SK-N-SH treated with all-trans-retinoic acid at 6 μM for 48 hours (cell line): Measurements from ENCODE around the gene EOGT.

ENCODE experiments used
- ARNTL ChIP-seq: fragments of 450-650 bp; formaldehyde crosslinking; IDR thresholded peaks from 2 replicates; pipeline ENCODE4 v1.5.0; 2020; ENCODE audit warnings: low read depth, mild to moderate bottlenecking, moderate library complexity, borderline replicate concordance
- ESRRG ChIP-seq: fragments of 250-450 bp; sonication (Bioruptor Pico); IDR thresholded peaks from 2 replicates; pipeline ENCODE4 v1.6.1; 2021; ENCODE audit warnings: mild to moderate bottlenecking
- PATZ1 ChIP-seq: fragments of 250-450 bp; sonication (Bioruptor Pico); IDR thresholded peaks from 2 replicates; pipeline ENCODE4 v1.8.0; 2020; ENCODE audit warnings: mild to moderate bottlenecking, moderate library complexity, borderline replicate concordance
- PPARA ChIP-seq: fragments of 250-450 bp; sonication (Bioruptor Pico); IDR thresholded peaks from 2 replicates; pipeline ENCODE4 v1.5.0; 2020; ENCODE audit warnings: mild to moderate bottlenecking, borderline replicate concordance
- TCF4 ChIP-seq: fragments of 250-450 bp; sonication (Bioruptor Pico); IDR thresholded peaks from 2 replicates; pipeline ENCODE4 v1.8.0; 2021; ENCODE audit warnings: mild to moderate bottlenecking, moderate library complexity, borderline replicate concordance
- TOX ChIP-seq: fragments of 250-450 bp; sonication (Bioruptor Pico); IDR thresholded peaks from 2 replicates; pipeline ENCODE4 v1.8.0; 2021; ENCODE audit warnings: mild to moderate bottlenecking, moderate library complexity, borderline replicate concordance
- ZFP3 ChIP-seq: fragments of 250-450 bp; sonication (Bioruptor Pico); IDR thresholded peaks from 2 replicates; pipeline ENCODE4 v1.5.0; 2020; ENCODE audit warnings: mild to moderate bottlenecking, moderate library complexity
- TF ChIP-seq, protein P1 (sequence below): fragments of 250-450 bp; sonication (Bioruptor Pico); IDR thresholded peaks from 2 replicates; pipeline ENCODE4 v1.5.0; 2020; ENCODE audit warnings: mild to moderate bottlenecking, moderate library complexity
- TF ChIP-seq, protein P2 (sequence below): fragments of 250-450 bp; sonication (Bioruptor Pico); IDR thresholded peaks from 2 replicates; pipeline ENCODE4 v1.5.1; 2020; ENCODE audit warnings: low read depth, mild to moderate bottlenecking, moderate library complexity

- no peak for TF ChIP-seq ARNTL (CRISPR knock-in tag)
- TF ChIP-seq ESRRG (CRISPR knock-in tag): no peak
- no peak for TF ChIP-seq TOX (CRISPR knock-in tag)
- TF ChIP-seq PPARA: no peak
- no peak for TF ChIP-seq TCF4 (CRISPR knock-in tag)
- TF ChIP-seq, protein P1, sequence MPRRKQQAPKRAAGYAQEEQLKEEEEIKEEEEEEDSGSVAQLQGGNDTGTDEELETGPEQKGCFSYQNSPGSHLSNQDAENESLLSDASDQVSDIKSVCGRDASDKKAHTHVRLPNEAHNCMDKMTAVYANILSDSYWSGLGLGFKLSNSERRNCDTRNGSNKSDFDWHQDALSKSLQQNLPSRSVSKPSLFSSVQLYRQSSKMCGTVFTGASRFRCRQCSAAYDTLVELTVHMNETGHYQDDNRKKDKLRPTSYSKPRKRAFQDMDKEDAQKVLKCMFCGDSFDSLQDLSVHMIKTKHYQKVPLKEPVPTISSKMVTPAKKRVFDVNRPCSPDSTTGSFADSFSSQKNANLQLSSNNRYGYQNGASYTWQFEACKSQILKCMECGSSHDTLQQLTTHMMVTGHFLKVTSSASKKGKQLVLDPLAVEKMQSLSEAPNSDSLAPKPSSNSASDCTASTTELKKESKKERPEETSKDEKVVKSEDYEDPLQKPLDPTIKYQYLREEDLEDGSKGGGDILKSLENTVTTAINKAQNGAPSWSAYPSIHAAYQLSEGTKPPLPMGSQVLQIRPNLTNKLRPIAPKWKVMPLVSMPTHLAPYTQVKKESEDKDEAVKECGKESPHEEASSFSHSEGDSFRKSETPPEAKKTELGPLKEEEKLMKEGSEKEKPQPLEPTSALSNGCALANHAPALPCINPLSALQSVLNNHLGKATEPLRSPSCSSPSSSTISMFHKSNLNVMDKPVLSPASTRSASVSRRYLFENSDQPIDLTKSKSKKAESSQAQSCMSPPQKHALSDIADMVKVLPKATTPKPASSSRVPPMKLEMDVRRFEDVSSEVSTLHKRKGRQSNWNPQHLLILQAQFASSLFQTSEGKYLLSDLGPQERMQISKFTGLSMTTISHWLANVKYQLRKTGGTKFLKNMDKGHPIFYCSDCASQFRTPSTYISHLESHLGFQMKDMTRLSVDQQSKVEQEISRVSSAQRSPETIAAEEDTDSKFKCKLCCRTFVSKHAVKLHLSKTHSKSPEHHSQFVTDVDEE (CRISPR knock-in tag): no peak
- TF ChIP-seq, protein P2, sequence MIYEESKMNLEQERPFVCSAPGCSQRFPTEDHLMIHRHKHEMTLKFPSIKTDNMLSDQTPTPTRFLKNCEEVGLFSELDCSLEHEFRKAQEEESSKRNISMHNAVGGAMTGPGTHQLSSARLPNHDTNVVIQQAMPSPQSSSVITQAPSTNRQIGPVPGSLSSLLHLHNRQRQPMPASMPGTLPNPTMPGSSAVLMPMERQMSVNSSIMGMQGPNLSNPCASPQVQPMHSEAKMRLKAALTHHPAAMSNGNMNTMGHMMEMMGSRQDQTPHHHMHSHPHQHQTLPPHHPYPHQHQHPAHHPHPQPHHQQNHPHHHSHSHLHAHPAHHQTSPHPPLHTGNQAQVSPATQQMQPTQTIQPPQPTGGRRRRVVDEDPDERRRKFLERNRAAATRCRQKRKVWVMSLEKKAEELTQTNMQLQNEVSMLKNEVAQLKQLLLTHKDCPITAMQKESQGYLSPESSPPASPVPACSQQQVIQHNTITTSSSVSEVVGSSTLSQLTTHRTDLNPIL (CRISPR knock-in tag): no peak
- no peak for TF ChIP-seq ZFP3 (CRISPR knock-in tag)
- no peak for TF ChIP-seq PATZ1 (CRISPR knock-in tag)
These were observed 2.3 kb downstream of the EOGT start for GRCh38 chr3:69011096-69011730.
